Measurements from ENCODE around the gene HOXD3. TPM values are rescaled to one million over a fixed set of nuclear protein-coding genes. Genes with fewer than 3 reads are reported as not detected.

The HOXD3 gene
- total RNA-seq, result 10 to 100 TPM in 1 of 2 donors, 1 to 10 TPM in 1; 9.0 to 10.9 TPM
- long read RNA-seq, donor 1, partial matches to known transcripts, result 0 of 4 reads
- long read RNA-seq, donor 1, other reads (novel, unspliced or antisense), result 4 of 4 reads
- long read RNA-seq, donor 2, result 0 reads

- no peak for DNase-seq (ENCODE audit: low spot score)
- intact Hi-C loops (cut with DNase I), result no loop called here
These were observed at the start of gene HOXD3 for GRCh38 chr2:176156807-176157498. TSS of gene HOXD3 (plus strand) at chr2:176157307. CDS start at chr2:176169115, 11,808 bp downstream.

- intact Hi-C loops (cut with DNase I), result no loop called here
- DNase-seq (ENCODE audit: low spot score), result peak; percentile 76
These were observed 49.4 kb upstream of the HOXD3 start for GRCh38 chr2:176107731-176108181.

- intact Hi-C loops (cut with DNase I), result no loop called here
- DNase-seq (ENCODE audit: low spot score), result no peak
These were observed 47.8 kb upstream of the HOXD3 start for GRCh38 chr2:176109192-176109901.

- DNase-seq (ENCODE audit: low spot score), result no peak
- intact Hi-C loops (cut with DNase I), result no loop called here
These were observed 47.2 kb upstream of the HOXD3 start for GRCh38 chr2:176109946-176110345.

- intact Hi-C loops (cut with DNase I), result no loop called here
- no peak for DNase-seq (ENCODE audit: low spot score)
These were observed 46.4 kb upstream of the HOXD3 start for GRCh38 chr2:176110415-176111308.

GRCh38 chr2:176111309-176111663, 45.8 kb upstream of the HOXD3 start:
- intact Hi-C loops (cut with DNase I), result no loop called here
- DNase-seq (ENCODE audit: low spot score), result peak; percentile 83

GRCh38 chr2:176111846-176112374, 45.2 kb upstream of the HOXD3 start:
- intact Hi-C loops (cut with DNase I), result no loop called here
- DNase-seq (ENCODE audit: low spot score), result peak; percentile 78

- DNase-seq (ENCODE audit: low spot score), result peak; percentile 76
- intact Hi-C loops (cut with DNase I), result no loop called here
These were observed 44.5 kb upstream of the HOXD3 start for GRCh38 chr2:176112375-176113302.

GRCh38 chr2:176114120-176114929, 42.8 kb upstream of the HOXD3 start:
- intact Hi-C loops (cut with DNase I), result no loop called here
- no peak for DNase-seq (ENCODE audit: low spot score)

GRCh38 chr2:176114930-176115625, 42.0 kb upstream of the HOXD3 start:
- DNase-seq (ENCODE audit: low spot score), result peak; percentile 75
- intact Hi-C loops (cut with DNase I), result no loop called here

- intact Hi-C loops (cut with DNase I), result no loop called here
- peak; percentile 89 for DNase-seq (ENCODE audit: low spot score)
These were observed 41.0 kb upstream of the HOXD3 start, which contains the start of gene HOXD10 for GRCh38 chr2:176115883-176116813. TSS of gene HOXD10 (plus strand) at chr2:176116778. CDS start at chr2:176116834, 56 bp downstream.

- intact Hi-C loops (cut with DNase I), result no loop called here
- DNase-seq (ENCODE audit: low spot score), result peak; percentile 79
These were observed 39.8 kb upstream of the HOXD3 start for GRCh38 chr2:176117162-176117822.

GRCh38 chr2:176117823-176118371, 39.2 kb upstream of the HOXD3 start:
- DNase-seq (ENCODE audit: low spot score), result no peak
- intact Hi-C loops (cut with DNase I), result no loop called here

GRCh38 chr2:176118601-176119339, 38.3 kb upstream of the HOXD3 start:
- intact Hi-C loops (cut with DNase I), result no loop called here
- DNase-seq (ENCODE audit: low spot score), result no peak
